Measurements from ENCODE around the gene SPEM2.

DNA sequence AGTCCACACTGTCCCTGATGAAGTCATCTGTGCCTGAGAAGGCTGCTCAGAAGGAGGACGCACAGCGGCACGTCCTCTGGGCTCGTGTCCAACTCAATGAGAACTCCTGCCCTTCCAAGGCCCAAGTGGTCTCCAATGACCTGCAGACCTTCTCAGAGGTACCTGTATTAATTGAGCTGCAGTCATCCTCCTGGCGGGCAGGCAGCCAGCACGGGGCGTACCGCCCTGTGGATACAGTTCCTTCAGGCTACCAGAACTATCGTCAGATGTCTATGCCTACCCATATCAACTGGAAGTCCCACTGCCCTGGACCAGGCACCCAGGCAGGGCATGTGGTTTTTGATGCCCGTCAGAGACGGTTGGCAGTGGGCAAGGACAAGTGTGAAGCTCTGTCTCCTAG, 6.9 kb downstream of the SPEM2 start:
- TF ChIP-seq, protein P1, sequence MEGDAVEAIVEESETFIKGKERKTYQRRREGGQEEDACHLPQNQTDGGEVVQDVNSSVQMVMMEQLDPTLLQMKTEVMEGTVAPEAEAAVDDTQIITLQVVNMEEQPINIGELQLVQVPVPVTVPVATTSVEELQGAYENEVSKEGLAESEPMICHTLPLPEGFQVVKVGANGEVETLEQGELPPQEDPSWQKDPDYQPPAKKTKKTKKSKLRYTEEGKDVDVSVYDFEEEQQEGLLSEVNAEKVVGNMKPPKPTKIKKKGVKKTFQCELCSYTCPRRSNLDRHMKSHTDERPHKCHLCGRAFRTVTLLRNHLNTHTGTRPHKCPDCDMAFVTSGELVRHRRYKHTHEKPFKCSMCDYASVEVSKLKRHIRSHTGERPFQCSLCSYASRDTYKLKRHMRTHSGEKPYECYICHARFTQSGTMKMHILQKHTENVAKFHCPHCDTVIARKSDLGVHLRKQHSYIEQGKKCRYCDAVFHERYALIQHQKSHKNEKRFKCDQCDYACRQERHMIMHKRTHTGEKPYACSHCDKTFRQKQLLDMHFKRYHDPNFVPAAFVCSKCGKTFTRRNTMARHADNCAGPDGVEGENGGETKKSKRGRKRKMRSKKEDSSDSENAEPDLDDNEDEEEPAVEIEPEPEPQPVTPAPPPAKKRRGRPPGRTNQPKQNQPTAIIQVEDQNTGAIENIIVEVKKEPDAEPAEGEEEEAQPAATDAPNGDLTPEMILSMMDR (IDR thresholded peaks at IDR 0.05), result no peak
- TF ChIP-seq POLR2A (IDR thresholded peaks at IDR 0.05), result no peak
